Measurements from ENCODE around the gene KIR2DL1. TPM values are rescaled to one million over a fixed set of nuclear protein-coding genes. Genes with fewer than 3 reads are reported as not detected.

KIR2DL1 gene
- total RNA-seq, 1 experiment from 2014 or later, result not detected

DNA sequence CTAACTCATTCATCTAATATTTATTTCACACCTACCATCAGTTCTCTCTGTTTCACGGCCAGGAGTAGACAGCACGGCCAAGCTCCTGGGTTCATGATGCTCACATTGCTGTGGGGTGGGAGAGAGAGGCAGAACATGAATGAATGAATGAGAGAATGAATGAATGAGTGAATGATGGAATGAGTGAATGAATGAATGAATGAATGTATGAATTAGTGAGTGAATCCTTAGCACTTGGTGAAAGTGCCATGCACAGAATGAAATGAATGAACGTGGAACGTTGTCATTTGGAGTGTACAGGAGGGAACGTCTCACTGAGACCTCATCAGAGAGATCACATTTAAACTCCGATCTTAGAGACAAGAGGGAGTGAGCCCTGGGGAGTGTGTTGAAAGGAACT is 21.9 kb downstream of the KIR2DL1 start:
- no CpG with 5 or more reads among the region's 6 CpGs for WGBS (ENCODE audit: extremely low coverage, insufficient read length, low lambda C conversion rate)
- peaks cover 78% of the 10 kb centered on the region for H3K9me3 ChIP-seq (ENCODE audit: control insufficient read depth, low read depth, low read length)
- no peaks in the 10 kb centered on the region for H3K4me1 Mint-ChIP-seq

More for the DNA sequence above, 21.9 kb downstream of the KIR2DL1 start:
- H3K23me2 ChIP-seq (ENCODE audit: insufficient read length, low read depth, low read length, poor library complexity, severe bottlenecking), result no peaks in the 10 kb centered on the region
- no peak overlapping the region for H2BK12ac ChIP-seq (ENCODE audit: insufficient read length, low read depth, low read length)
- no peaks in the 10 kb centered on the region for H3K4me1 ChIP-seq (ENCODE audit: insufficient read depth, low read length)
- no peak overlapping the region for H3K4me2 ChIP-seq (ENCODE audit: insufficient read depth, insufficient read length, low read length)
- no peak overlapping the region for H4K91ac ChIP-seq (ENCODE audit: insufficient read length, low read depth, low read length)
- no peak overlapping the region for H2BK120ac ChIP-seq (ENCODE audit: low read depth, low read length, poor library complexity, severe bottlenecking)
- H2BK20ac ChIP-seq (ENCODE audit: low read depth, low read length, poor library complexity, severe bottlenecking), result no peak overlapping the region
- no peak overlapping the region for H2AK5ac ChIP-seq (ENCODE audit: insufficient read length, low read length)
- H3K14ac ChIP-seq (ENCODE audit: insufficient read depth, low read length), result no peak overlapping the region
- no peak overlapping the region for H3K18ac ChIP-seq (ENCODE audit: insufficient read length, low read depth, low read length)
- H3K27me3 ChIP-seq (ENCODE audit: insufficient read depth, low read length), result no peaks in the 10 kb centered on the region
- H3K23ac ChIP-seq (ENCODE audit: insufficient read length, low read depth, low read length), result no peak overlapping the region
- TF ChIP-seq, protein P1, sequence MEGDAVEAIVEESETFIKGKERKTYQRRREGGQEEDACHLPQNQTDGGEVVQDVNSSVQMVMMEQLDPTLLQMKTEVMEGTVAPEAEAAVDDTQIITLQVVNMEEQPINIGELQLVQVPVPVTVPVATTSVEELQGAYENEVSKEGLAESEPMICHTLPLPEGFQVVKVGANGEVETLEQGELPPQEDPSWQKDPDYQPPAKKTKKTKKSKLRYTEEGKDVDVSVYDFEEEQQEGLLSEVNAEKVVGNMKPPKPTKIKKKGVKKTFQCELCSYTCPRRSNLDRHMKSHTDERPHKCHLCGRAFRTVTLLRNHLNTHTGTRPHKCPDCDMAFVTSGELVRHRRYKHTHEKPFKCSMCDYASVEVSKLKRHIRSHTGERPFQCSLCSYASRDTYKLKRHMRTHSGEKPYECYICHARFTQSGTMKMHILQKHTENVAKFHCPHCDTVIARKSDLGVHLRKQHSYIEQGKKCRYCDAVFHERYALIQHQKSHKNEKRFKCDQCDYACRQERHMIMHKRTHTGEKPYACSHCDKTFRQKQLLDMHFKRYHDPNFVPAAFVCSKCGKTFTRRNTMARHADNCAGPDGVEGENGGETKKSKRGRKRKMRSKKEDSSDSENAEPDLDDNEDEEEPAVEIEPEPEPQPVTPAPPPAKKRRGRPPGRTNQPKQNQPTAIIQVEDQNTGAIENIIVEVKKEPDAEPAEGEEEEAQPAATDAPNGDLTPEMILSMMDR (conservative IDR thresholded peaks at IDR 0.05), result no peak
- H3K79me2 ChIP-seq (ENCODE audit: insufficient read depth, low read length), result no peaks in the 10 kb centered on the region
- no peak overlapping the region for H3T11ph ChIP-seq (ENCODE audit: low read length)
- no peaks in the 10 kb centered on the region for H3K79me1 ChIP-seq (ENCODE audit: insufficient read depth, low read depth, low read length, poor library complexity, severe bottlenecking)
- Mint-ChIP-seq H3K4me3 (no peak overlapping the region), H3K36me3 (ENCODE audit: insufficient read depth in 1 of 3, low read depth in 3 of 3) (peaks cover 0 to 37% (median 7%) of the 10 kb centered on the region in 3 experiments; a peak in 6 of 7 replicates), H3K9me3 (peaks cover 38 to 54% of the 10 kb centered on the region in 2 experiments), H3K27ac (no peak overlapping the region), H3K27me3 (ENCODE audit: low read depth) (peaks cover 6% of the 10 kb centered on the region)
- no peak overlapping the region for H2AFZ ChIP-seq (ENCODE audit: low read length)
- no peak overlapping the region for H3K56ac ChIP-seq (ENCODE audit: insufficient read length, low read depth, low read length)
- H3K9ac ChIP-seq (ENCODE audit: extremely low read depth, insufficient read length, low read length), result no peak overlapping the region
- H3K27ac ChIP-seq (ENCODE audit: insufficient read length, low read depth, low read length), result no peak overlapping the region
- no peak overlapping the region for H2BK5ac ChIP-seq (ENCODE audit: insufficient read length, low read length)
- no peak overlapping the region for H4K5ac ChIP-seq (ENCODE audit: insufficient read length, low read depth, low read length)
- no peak overlapping the region for H2BK15ac ChIP-seq (ENCODE audit: low read depth, low read length)
- H3K4ac ChIP-seq (ENCODE audit: low read depth, low read length), result no peak overlapping the region
- no peak overlapping the region for H4K8ac ChIP-seq (replicated peaks; ENCODE audit: insufficient read length, low read depth, low read length)
- DNase-seq, result no peak
- H4K20me1 ChIP-seq (ENCODE audit: control insufficient read depth, insufficient read depth, insufficient read length), result no peaks in the 10 kb centered on the region

Measured in H9 (cell line).